ENCODE results near the gene MPPED2. TPM values are rescaled to one million over a fixed set of nuclear protein-coding genes. Genes with fewer than 3 reads are reported as not detected.

MPPED2 gene
- total RNA-seq, 1 experiment from 2014 or later = not detected

DNA sequence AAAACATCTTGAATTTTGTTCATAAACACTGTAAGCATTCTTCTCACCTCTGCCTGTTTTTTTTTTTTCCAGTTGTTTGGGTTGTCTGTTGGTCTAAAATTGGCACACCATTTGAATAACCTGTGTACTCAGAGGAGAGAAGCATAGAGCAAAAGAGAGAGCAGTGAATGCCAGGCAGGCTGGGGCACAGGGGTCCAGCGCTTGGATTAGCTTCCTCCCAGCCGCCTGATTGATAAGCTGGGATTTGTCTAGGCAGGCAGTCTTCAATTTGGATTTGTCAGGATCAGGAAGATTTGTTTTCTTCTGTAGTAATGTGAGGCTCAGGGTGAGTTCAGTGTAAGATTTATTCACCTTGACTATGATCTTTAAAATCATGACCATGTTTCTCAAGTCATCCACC, 204.3 kb downstream of the MPPED2 start:
- CTCF ChIA-PET = interaction anchor here (1.0 kb wide), 1 partner anchor 36 kb away, joined by 3 read pairs; no protein-coding TSS in a partner anchor
- H3K4me1 ChIP-seq (ENCODE audit: control insufficient read depth in 1 of 2, insufficient read depth in 2 of 2, low read length in 2 of 2) = no peaks in the 10 kb centered on the region
- no peak for DNase-seq (ENCODE audit: low read depth, low spot score)
- H3K27ac ChIP-seq (ENCODE audit: low read depth, low read length) = no peak overlapping the region
- H3K27me3 ChIP-seq (ENCODE audit: insufficient read depth, low read length) = peaks cover 50% of the 10 kb centered on the region
- no peaks in the 10 kb centered on the region for H3K79me2 ChIP-seq (ENCODE audit: insufficient read depth, low read length)
- no peak for ATAC-seq
- intact Hi-C loops (cut with micrococcal nuclease) = no loop called here
- H2AFZ ChIP-seq (ENCODE audit: low read depth, low read length, poor library complexity, severe bottlenecking) = no peak overlapping the region
- BruUV-seq (replicated peaks) = no TSS peak
- no peaks in the 10 kb centered on the region for H3K9me2 ChIP-seq (ENCODE audit: insufficient read depth)
- no peaks in the 10 kb centered on the region for H3K36me3 ChIP-seq (ENCODE audit: control insufficient read depth in 1 of 2, insufficient read depth in 2 of 2, low read length in 2 of 2)
- no peaks in the 10 kb centered on the region; the same call in 1 of the 2 replicates for H4K20me1 ChIP-seq (ENCODE audit: insufficient read depth)
- H3K9me3 ChIP-seq (ENCODE audit: control insufficient read depth in 1 of 2, insufficient read depth in 1 of 2, low read depth in 1 of 2, low read length in 2 of 2) = no peaks in the 10 kb centered on the region
- POLR2A ChIA-PET = no interaction called here
- RAD21 ChIA-PET (ENCODE audit: low non-redundant PET in 1 of 2, low total read pairs in 2 of 2, uncharacterized antibody in 2 of 2, unreplicated experiment in 2 of 2) = no interaction called here
- H3K9ac ChIP-seq (ENCODE audit: low read length) = no peak overlapping the region
- TF ChIP-seq ZNF274 (IDR thresholded peaks at IDR 0.05; ENCODE audit: low read depth, low read length) (no peak), ELF1 (IDR thresholded peaks at IDR 0.05; ENCODE audit: borderline replicate concordance, low read depth) (no peak), JUND (IDR thresholded peaks at IDR 0.05) (no peak), RAD21 (IDR thresholded peaks at IDR 0.05; ENCODE audit: low read depth) (no peak), POLR2AphosphoS5 (IDR thresholded peaks at IDR 0.05; ENCODE audit: low read depth, low read length) (no peak), SP1 (IDR thresholded peaks at IDR 0.05; ENCODE audit: low read depth) (no peak), CEBPB (IDR thresholded peaks at IDR 0.05; ENCODE audit: low read depth) (no peak), EZH2 (IDR thresholded peaks at IDR 0.05) (no peak), EZH2phosphoT487 (IDR thresholded peaks at IDR 0.05; ENCODE audit: borderline replicate concordance) (no peak), ZFX (IDR thresholded peaks at IDR 0.05) (no peak), FOSL1 (IDR thresholded peaks at IDR 0.05; ENCODE audit: low read depth) (no peak), SIN3A (IDR thresholded peaks at IDR 0.05; ENCODE audit: low read depth) (no peak), EGR1 (IDR thresholded peaks at IDR 0.05; ENCODE audit: low read depth) (no peak)
- TF ChIP-seq, protein P1, sequence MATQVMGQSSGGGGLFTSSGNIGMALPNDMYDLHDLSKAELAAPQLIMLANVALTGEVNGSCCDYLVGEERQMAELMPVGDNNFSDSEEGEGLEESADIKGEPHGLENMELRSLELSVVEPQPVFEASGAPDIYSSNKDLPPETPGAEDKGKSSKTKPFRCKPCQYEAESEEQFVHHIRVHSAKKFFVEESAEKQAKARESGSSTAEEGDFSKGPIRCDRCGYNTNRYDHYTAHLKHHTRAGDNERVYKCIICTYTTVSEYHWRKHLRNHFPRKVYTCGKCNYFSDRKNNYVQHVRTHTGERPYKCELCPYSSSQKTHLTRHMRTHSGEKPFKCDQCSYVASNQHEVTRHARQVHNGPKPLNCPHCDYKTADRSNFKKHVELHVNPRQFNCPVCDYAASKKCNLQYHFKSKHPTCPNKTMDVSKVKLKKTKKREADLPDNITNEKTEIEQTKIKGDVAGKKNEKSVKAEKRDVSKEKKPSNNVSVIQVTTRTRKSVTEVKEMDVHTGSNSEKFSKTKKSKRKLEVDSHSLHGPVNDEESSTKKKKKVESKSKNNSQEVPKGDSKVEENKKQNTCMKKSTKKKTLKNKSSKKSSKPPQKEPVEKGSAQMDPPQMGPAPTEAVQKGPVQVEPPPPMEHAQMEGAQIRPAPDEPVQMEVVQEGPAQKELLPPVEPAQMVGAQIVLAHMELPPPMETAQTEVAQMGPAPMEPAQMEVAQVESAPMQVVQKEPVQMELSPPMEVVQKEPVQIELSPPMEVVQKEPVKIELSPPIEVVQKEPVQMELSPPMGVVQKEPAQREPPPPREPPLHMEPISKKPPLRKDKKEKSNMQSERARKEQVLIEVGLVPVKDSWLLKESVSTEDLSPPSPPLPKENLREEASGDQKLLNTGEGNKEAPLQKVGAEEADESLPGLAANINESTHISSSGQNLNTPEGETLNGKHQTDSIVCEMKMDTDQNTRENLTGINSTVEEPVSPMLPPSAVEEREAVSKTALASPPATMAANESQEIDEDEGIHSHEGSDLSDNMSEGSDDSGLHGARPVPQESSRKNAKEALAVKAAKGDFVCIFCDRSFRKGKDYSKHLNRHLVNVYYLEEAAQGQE (IDR thresholded peaks at IDR 0.05; ENCODE audit: low read depth) = no peak
- TF ChIP-seq, protein P2, sequence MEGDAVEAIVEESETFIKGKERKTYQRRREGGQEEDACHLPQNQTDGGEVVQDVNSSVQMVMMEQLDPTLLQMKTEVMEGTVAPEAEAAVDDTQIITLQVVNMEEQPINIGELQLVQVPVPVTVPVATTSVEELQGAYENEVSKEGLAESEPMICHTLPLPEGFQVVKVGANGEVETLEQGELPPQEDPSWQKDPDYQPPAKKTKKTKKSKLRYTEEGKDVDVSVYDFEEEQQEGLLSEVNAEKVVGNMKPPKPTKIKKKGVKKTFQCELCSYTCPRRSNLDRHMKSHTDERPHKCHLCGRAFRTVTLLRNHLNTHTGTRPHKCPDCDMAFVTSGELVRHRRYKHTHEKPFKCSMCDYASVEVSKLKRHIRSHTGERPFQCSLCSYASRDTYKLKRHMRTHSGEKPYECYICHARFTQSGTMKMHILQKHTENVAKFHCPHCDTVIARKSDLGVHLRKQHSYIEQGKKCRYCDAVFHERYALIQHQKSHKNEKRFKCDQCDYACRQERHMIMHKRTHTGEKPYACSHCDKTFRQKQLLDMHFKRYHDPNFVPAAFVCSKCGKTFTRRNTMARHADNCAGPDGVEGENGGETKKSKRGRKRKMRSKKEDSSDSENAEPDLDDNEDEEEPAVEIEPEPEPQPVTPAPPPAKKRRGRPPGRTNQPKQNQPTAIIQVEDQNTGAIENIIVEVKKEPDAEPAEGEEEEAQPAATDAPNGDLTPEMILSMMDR (IDR thresholded peaks at IDR 0.05 in 2 of 3, conservative IDR thresholded peaks at IDR 0.05 in 1 of 3; ENCODE audit: borderline replicate concordance in 1 of 3, insufficient read depth in 1 of 3, low read depth in 2 of 3, low read length in 2 of 3) = no peak
- TF ChIP-seq, protein P3, sequence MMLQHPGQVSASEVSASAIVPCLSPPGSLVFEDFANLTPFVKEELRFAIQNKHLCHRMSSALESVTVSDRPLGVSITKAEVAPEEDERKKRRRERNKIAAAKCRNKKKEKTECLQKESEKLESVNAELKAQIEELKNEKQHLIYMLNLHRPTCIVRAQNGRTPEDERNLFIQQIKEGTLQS (IDR thresholded peaks at IDR 0.05) = no peak
- TF ChIP-seq, protein P4, sequence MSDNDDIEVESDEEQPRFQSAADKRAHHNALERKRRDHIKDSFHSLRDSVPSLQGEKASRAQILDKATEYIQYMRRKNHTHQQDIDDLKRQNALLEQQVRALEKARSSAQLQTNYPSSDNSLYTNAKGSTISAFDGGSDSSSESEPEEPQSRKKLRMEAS (IDR thresholded peaks at IDR 0.05) = no peak
- H3K4me2 ChIP-seq (ENCODE audit: low read length) = no peak overlapping the region
- no peak overlapping the region for H3K4me3 ChIP-seq (replicated peaks in 1 of 2; ENCODE audit: low read depth in 1 of 2, low read length in 2 of 2)
